OCI-LY7 (cell line): ENCODE results near the gene GSN. TPM values are rescaled to one million over a fixed set of nuclear protein-coding genes. Genes with fewer than 3 reads are reported as not detected.

Source experiments
- BruUV-seq: library from RNA; stranded (reverse); fragments of 400-500 nt; replicated peaks from 2 replicates; lab custom pipeline; 2021; lab: Mats Ljungman, UMichigan
- CTCF ChIA-PET: fragments of 300-600 bp; sonication (Branson Sonifier 250); formaldehyde crosslinking; loops from one replicate; lab custom pipeline; 2022; ENCODE audit warnings: antibody characterized with exemption; ENCODE audit not compliant: unreplicated experiment; lab: Charles Lee
- POLR2A ChIA-PET: fragments of 300-600 bp; sonication (Branson Sonifier 250); formaldehyde crosslinking; loops from one replicate; lab custom pipeline; 2022; ENCODE audit warnings: antibody characterized with exemption; lab: Charles Lee
- DNase-seq: peaks from one replicate; pipeline ENCODE4 v3.0.0-alpha.2; 2015; ENCODE audit warnings: low spot score
- H2AFZ ChIP-seq: fragments of 200-600 bp; sonication (generic), shearing (Covaris generic); 2 replicates; pipeline ENCODE4 v1.6.1; 2014; ENCODE audit warnings: mild to moderate bottlenecking, antibody characterized with exemption, low read length, moderate library complexity
- H3K27ac ChIP-seq: fragments of 200-600 bp; sonication (generic); 2 replicates; pipeline ENCODE4 v1.5.1; 2014; ENCODE audit warnings: mixed run types, low read depth, mild to moderate bottlenecking, moderate library complexity, low read length, inconsistent platforms; ENCODE audit not compliant: poor library complexity, severe bottlenecking
- H3K36me3 ChIP-seq: fragments of 200-600 bp; sonication (generic); 2 replicates; pipeline ENCODE4 v1.6.1; 2014; ENCODE audit warnings: mild to moderate bottlenecking, antibody characterized with exemption, low read length, moderate library complexity, mixed read lengths; ENCODE audit not compliant: insufficient read depth
- H3K4me1 ChIP-seq: fragments of 200-600 bp; sonication (generic); 2 replicates; pipeline ENCODE4 v1.5.1; 2014; ENCODE audit warnings: mild to moderate bottlenecking, low read length; ENCODE audit not compliant: insufficient read depth, poor library complexity, severe bottlenecking
- H3K4me2 ChIP-seq: fragments of 200-600 bp; sonication (generic); 2 replicates; pipeline ENCODE4 v1.6.1; 2014; ENCODE audit warnings: mild to moderate bottlenecking, low read length
- H3K4me3 ChIP-seq: fragments of 200-600 bp; sonication (generic); 2 replicates; pipeline ENCODE4 v1.5.1; 2014; ENCODE audit warnings: mild to moderate bottlenecking, low read depth, low read length; ENCODE audit not compliant: poor library complexity, severe bottlenecking
- H3K79me2 ChIP-seq: fragments of 200-600 bp; sonication (generic); 2 replicates; pipeline ENCODE4 v1.6.1; 2016; ENCODE audit warnings: low read depth, mild to moderate bottlenecking, low read length, moderate library complexity, mixed read lengths; ENCODE audit not compliant: insufficient read depth
- H3K9me2 ChIP-seq: fragments of 200-600 bp; sonication (generic); 2 replicates; pipeline ENCODE4 v1.6.1; 2016; ENCODE audit warnings: mild to moderate bottlenecking, low read length, mixed read lengths; ENCODE audit not compliant: insufficient read depth
- H3K9me3 ChIP-seq: fragments of 200-600 bp; sonication (generic); 2 replicates; pipeline ENCODE4 v1.6.1; 2014; ENCODE audit warnings: mild to moderate bottlenecking, mixed run types, low read length, mixed read lengths
- H4K20me1 ChIP-seq: fragments of 200-600 bp; sonication (generic); 2 replicates; pipeline ENCODE4 v1.6.1; 2014; ENCODE audit warnings: mild to moderate bottlenecking, antibody characterized with exemption, low read length, moderate library complexity, mixed read lengths; ENCODE audit not compliant: insufficient read depth
- CTCF ChIP-seq: fragments of 200-600 bp; sonication (generic); conservative IDR thresholded peaks from 2 replicates; pipeline ENCODE4 v1.5.1; 2014; ENCODE audit warnings: mild to moderate bottlenecking, antibody characterized with exemption, low read length, moderate library complexity, mixed read lengths
- EZH2phosphoT487 ChIP-seq: fragments of 200-600 bp; sonication (generic); IDR thresholded peaks from 2 replicates; pipeline ENCODE4 v1.6.1; 2018; ENCODE audit warnings: low read depth, borderline replicate concordance, mild to moderate bottlenecking, mixed run types, antibody characterized with exemption, low read length, moderate library complexity, mixed read lengths
- intact Hi-C: fragments of 100-400 bp; cut with micrococcal nuclease; formaldehyde crosslinking; loops from one replicate; pipeline ENCODE4 v1.10.0; 2022; ENCODE audit not compliant: unreplicated experiment
- total RNA-seq, 2 experiments: library from RNA; depleted of rRNA in 1 of 2; stranded (reverse); fragments of >200 nt in 1 of 2; shearing (Covaris generic) in 1 of 2; gene quantifications; 2 replicates each; pipeline ENCODE4 v1.2.3, GENCODE V29; 2014 to 2022

The GSN gene
- total RNA-seq, 2 experiments from 2014 or later, result 13.4 to 16.3 TPM

- no peak overlapping the region for H3K27ac ChIP-seq
- intact Hi-C loops, result no loop called here
- H2AFZ ChIP-seq, result no peak overlapping the region
- DNase-seq, result no peak
- no TSS peak for BruUV-seq
- no peaks in the 10 kb centered on the region for H3K79me2 ChIP-seq
- H3K9me2 ChIP-seq, result no peaks in the 10 kb centered on the region
- H3K4me1 ChIP-seq, result no peaks in the 10 kb centered on the region
- ChIA-PET POLR2A (no interaction called here), CTCF (no interaction called here)
- no peaks in the 10 kb centered on the region for H3K36me3 ChIP-seq
- no peak overlapping the region for H3K4me2 ChIP-seq
- H3K4me3 ChIP-seq, result no peak overlapping the region
- no peaks in the 10 kb centered on the region for H4K20me1 ChIP-seq
- H3K9me3 ChIP-seq, result no peaks in the 10 kb centered on the region
- TF ChIP-seq EZH2phosphoT487 (no peak), CTCF (no peak)
Observed at GRCh38 chr9:121281614-121282276, 13.8 kb downstream of the GSN start.

- no peaks in the 10 kb centered on the region for H3K36me3 ChIP-seq
- H4K20me1 ChIP-seq, result no peaks in the 10 kb centered on the region
- no peaks in the 10 kb centered on the region for H3K79me2 ChIP-seq
- intact Hi-C loops, result no loop called here
- no peaks in the 10 kb centered on the region for H3K9me2 ChIP-seq
- H3K4me1 ChIP-seq, result no peaks in the 10 kb centered on the region
- H3K9me3 ChIP-seq, result no peaks in the 10 kb centered on the region
- no peak overlapping the region for H3K4me3 ChIP-seq
- H3K4me2 ChIP-seq, result no peak overlapping the region
- DNase-seq, result no peak
- TF ChIP-seq EZH2phosphoT487 (no peak), CTCF (no peak)
- no peak overlapping the region for H2AFZ ChIP-seq
- H3K27ac ChIP-seq, result no peak overlapping the region
- POLR2A ChIA-PET, result no interaction called here
- CTCF ChIA-PET, result no interaction called here
- no TSS peak for BruUV-seq
Observed at GRCh38 chr9:121282277-121283079, 14.5 kb downstream of the GSN start.

GRCh38 chr9:121283080-121283398, 15.1 kb downstream of the GSN start:
- Histone ChIP-seq H3K9me3 (no peaks in the 10 kb centered on the region), H3K4me2 (no peak overlapping the region), H4K20me1 (no peaks in the 10 kb centered on the region), H3K4me1 (no peaks in the 10 kb centered on the region), H2AFZ (no peak overlapping the region), H3K36me3 (no peaks in the 10 kb centered on the region), H3K79me2 (no peaks in the 10 kb centered on the region), H3K9me2 (no peaks in the 10 kb centered on the region), H3K4me3 (no peak overlapping the region), H3K27ac (no peak overlapping the region)
- no peak for TF ChIP-seq EZH2phosphoT487
- TF ChIP-seq CTCF, result no peak
- no peak for DNase-seq
- BruUV-seq, result no TSS peak
- intact Hi-C loops, result no loop called here
- POLR2A ChIA-PET, result no interaction called here
- CTCF ChIA-PET, result no interaction called here
